Measurements from ENCODE around the gene SREK1.

DNA sequence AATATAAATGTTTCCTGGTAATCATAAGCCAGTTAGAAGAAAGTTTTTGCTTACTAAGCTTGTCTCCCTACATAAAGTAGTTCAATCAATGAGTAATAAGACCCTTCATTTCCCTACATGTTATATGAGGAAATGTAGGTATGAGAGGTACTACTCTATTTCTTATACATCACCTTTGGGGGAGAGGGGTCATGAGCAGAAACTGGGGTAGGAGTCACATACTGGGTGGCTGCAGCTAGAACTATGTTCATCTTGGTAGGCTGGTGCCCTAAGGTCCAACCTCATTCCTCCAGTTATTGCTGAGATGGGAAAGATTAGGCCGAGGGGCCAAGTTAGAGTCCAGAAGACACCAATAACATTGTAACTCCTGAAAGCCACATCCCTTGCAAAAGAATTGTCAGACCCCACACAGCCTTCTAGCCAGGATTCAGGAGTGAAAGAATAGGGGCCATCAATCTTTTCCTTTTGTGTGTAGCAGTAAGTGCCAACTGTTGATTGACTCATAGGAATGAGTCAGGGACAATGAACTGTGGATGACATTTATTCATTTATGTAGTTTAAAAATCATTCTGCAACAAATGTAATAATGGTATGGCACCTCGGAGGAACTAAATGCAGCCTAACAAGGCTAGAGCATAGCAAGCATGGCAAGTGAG is 21.6 kb upstream of the SREK1 start:
- TF ChIP-seq POLR2A (IDR thresholded peaks at IDR 0.05; ENCODE audit: low read depth): no peak
- TF ChIP-seq, protein P1, sequence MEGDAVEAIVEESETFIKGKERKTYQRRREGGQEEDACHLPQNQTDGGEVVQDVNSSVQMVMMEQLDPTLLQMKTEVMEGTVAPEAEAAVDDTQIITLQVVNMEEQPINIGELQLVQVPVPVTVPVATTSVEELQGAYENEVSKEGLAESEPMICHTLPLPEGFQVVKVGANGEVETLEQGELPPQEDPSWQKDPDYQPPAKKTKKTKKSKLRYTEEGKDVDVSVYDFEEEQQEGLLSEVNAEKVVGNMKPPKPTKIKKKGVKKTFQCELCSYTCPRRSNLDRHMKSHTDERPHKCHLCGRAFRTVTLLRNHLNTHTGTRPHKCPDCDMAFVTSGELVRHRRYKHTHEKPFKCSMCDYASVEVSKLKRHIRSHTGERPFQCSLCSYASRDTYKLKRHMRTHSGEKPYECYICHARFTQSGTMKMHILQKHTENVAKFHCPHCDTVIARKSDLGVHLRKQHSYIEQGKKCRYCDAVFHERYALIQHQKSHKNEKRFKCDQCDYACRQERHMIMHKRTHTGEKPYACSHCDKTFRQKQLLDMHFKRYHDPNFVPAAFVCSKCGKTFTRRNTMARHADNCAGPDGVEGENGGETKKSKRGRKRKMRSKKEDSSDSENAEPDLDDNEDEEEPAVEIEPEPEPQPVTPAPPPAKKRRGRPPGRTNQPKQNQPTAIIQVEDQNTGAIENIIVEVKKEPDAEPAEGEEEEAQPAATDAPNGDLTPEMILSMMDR (IDR thresholded peaks at IDR 0.05): no peak

All from esophagus muscularis mucosa (tissue), 3 donors.